Measurements from ENCODE around the gene PRKAG2. TPM values are rescaled to one million over a fixed set of nuclear protein-coding genes. Genes with fewer than 3 reads are reported as not detected.

The PRKAG2 gene
- total RNA-seq, 4 donors from 2014 or later: 19.5 to 30.8 (median 27.6) TPM

- intact Hi-C loops (cut with DNase I): loop anchor here (5.0 kb wide), 2 partner anchors 130 to 185 kb away; no protein-coding TSS in a partner anchor
- TF ChIP-seq CTCF (IDR thresholded peaks at IDR 0.05) (no peak), POLR2A (IDR thresholded peaks at IDR 0.05) (no peak)
- Histone ChIP-seq H3K27me3 (no peaks in the 10 kb centered on the region), H3K4me3 (replicated peaks in 1 of 3) (no peak overlapping the region), H3K36me3 (no peaks in the 10 kb centered on the region), H3K27ac (no peak overlapping the region), H3K4me1 (peaks cover 6 to 26% of the 10 kb centered on the region in 2 donors), H3K9me3 (no peaks in the 10 kb centered on the region)
- WGBS, 2 donors: 86 to 88% methylated on average over 13 of the region's 13 CpGs
- no peak for DNase-seq
These were observed 120.0 kb downstream of the PRKAG2 start for GRCh38 chr7:151756866-151757265.

GRCh38 chr7:151756076-151756731 is 120.7 kb downstream of the PRKAG2 start:
- Histone ChIP-seq H3K36me3 (no peaks in the 10 kb centered on the region), H3K9me3 (no peaks in the 10 kb centered on the region), H3K4me1 (peaks cover 6 to 26% of the 10 kb centered on the region in 2 donors), H3K27ac (no peak overlapping the region), H3K27me3 (no peaks in the 10 kb centered on the region), H3K4me3 (replicated peaks in 1 of 3) (no peak overlapping the region)
- no peak for TF ChIP-seq CTCF (IDR thresholded peaks at IDR 0.05)
- no peak for TF ChIP-seq POLR2A (IDR thresholded peaks at IDR 0.05)
- DNase-seq: no peak
- WGBS, 2 donors: 72 to 93% methylated on average over 14 to 19 of the region's 19 CpGs
- intact Hi-C loops (cut with DNase I): loop anchor here (5.0 kb wide), 2 partner anchors 129 to 184 kb away; no protein-coding TSS in a partner anchor

GRCh38 chr7:151755131-151755801 is 121.6 kb downstream of the PRKAG2 start:
- H3K4me1 ChIP-seq: peaks cover 6 to 26% of the 10 kb centered on the region in 2 donors
- WGBS, 2 donors: 91 to 94% methylated on average over 9 to 11 of the region's 11 CpGs
- TF ChIP-seq CTCF (IDR thresholded peaks at IDR 0.05) (no peak), POLR2A (IDR thresholded peaks at IDR 0.05) (no peak)
- no peaks in the 10 kb centered on the region for H3K36me3 ChIP-seq
- intact Hi-C loops (cut with DNase I): loop anchor here (5.0 kb wide), 2 partner anchors 128 to 183 kb away; no protein-coding TSS in a partner anchor
- H3K4me3 ChIP-seq (replicated peaks in 1 of 3): no peak overlapping the region
- no peaks in the 10 kb centered on the region for H3K27me3 ChIP-seq
- peak overlapping the region in 2 of 3 donors; percentile 74 to 91 for H3K27ac ChIP-seq
- no peak for DNase-seq
- no peaks in the 10 kb centered on the region for H3K9me3 ChIP-seq

DNA sequence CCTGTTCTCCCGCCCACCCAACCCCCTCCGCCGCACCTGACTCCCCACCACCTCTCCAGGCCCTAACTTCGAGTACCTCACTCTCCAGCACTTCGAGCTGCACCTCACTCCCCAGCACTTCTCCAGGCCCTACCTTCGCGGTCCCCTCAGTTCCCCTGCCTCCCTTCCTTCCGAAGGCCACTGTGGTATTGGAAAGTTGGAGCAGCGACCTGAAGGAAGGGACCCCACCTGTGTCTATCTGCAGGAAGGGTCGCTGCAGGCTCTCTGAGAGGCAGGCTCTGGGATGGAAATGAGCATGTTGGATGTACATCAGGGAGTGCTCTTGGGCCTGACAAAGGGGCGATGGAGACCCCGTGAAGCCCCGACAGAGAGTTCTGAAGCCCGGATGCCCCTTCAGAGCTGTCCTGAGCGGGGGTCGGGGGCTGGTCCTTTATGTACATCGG is 122.2 kb downstream of the PRKAG2 start:
- H3K4me3 ChIP-seq (replicated peaks in 1 of 3): no peak overlapping the region
- H3K9me3 ChIP-seq: no peaks in the 10 kb centered on the region
- DNase-seq: no peak
- peak overlapping the region; percentile 69 to 91 (median 74) for H3K27ac ChIP-seq
- TF ChIP-seq POLR2A (IDR thresholded peaks at IDR 0.05) (no peak), CTCF (IDR thresholded peaks at IDR 0.05) (no peak)
- H3K4me1 ChIP-seq: peaks cover 6 to 26% of the 10 kb centered on the region in 2 donors
- no peaks in the 10 kb centered on the region for H3K36me3 ChIP-seq
- 84 to 89% methylated on average over 14 to 17 of the region's 17 CpGs for WGBS, 2 donors
- intact Hi-C loops (cut with DNase I): loop anchor here (5.0 kb wide), 2 partner anchors 127 to 182 kb away; no protein-coding TSS in a partner anchor
- no peaks in the 10 kb centered on the region for H3K27me3 ChIP-seq

All from thyroid gland (tissue), 4 donors.